Adrenal gland (tissue), 12 donors: ENCODE results near the gene GET3. TPM values are rescaled to one million over a fixed set of nuclear protein-coding genes. Genes with fewer than 3 reads are reported as not detected.

Experiments used
- DNase-seq, 7 donors: peaks; one replicate each; pipeline ENCODE4 v3.0.0-alpha.2; 2019 to 2020
- H3K27ac ChIP-seq, 5 donors: fragments of 200-600 bp; sonication (generic) in 4 of 5; 1 replicate in 3 of 5; 2 replicates in 2 of 5; pipeline versions ENCODE4 v1.5.1 to v1.8.0; 2016 to 2020; ENCODE audit warnings: mild to moderate bottlenecking in 1 of 5
- H3K27me3 ChIP-seq: fragments of 200-600 bp; 2 replicates; pipeline ENCODE4 v1.8.0; 2021
- H3K36me3 ChIP-seq, 2 donors: fragments of 200-600 bp; replicated peaks in 1 of 2; 1 replicate in 1 of 2; 2 replicates in 1 of 2; pipeline versions ENCODE4 v1.5.1 to v1.8.0; 2018 to 2022
- H3K4me1 ChIP-seq, 2 donors: fragments of 200-600 bp; replicated peaks in 1 of 2; 1 replicate in 1 of 2; 2 replicates in 1 of 2; pipeline versions ENCODE4 v1.5.1 to v1.8.0; 2018 to 2021
- H3K4me3 ChIP-seq, 4 donors: fragments of 200-600 bp; sonication (generic) in 3 of 4; one replicate each; pipeline ENCODE4 v1.5.1; 2016 to 2018
- H3K9me3 ChIP-seq, 3 donors: fragments of 200-600 bp; sonication (generic) in 1 of 3; replicated peaks in 1 of 3; 1 replicate in 2 of 3; 2 replicates in 1 of 3; pipeline versions ENCODE4 v1.5.1 to v1.8.0; 2016 to 2021
- CTCF ChIP-seq, 6 experiments: fragments of 450-650 bp in 4 of 6; fragments of 200-600 bp in 2 of 6; sonication (generic) in 1 of 6; IDR thresholded peaks; 1 replicate in 5 of 6; 2 replicates in 1 of 6; pipeline versions ENCODE4 v1.5.1 to v1.8.0; 2016 to 2021; ENCODE audit warnings: antibody characterized with exemption in 6 of 6, mild to moderate bottlenecking in 2 of 6, moderate library complexity in 1 of 6
- POLR2A ChIP-seq, 2 donors: fragments of 450-650 bp; IDR thresholded peaks; one replicate each; pipeline ENCODE4 v1.6.1; 2017; ENCODE audit warnings: antibody characterized with exemption in 2 of 2, mild to moderate bottlenecking in 2 of 2, moderate library complexity in 1 of 2
- WGBS, 4 donors: extraction: QIAGEN DNeasy Blood & Tissue Kit in 2 of 4; methylation state at CpG; one replicate each; pipeline versions ENCODE4 v1.1.5 to v1.1.7; 2013 to 2017; 5-methylcytosine and 5-hydroxymethylcytosine counted together
- intact Hi-C, 2 donors: fragments of 100-400 bp; cut with DNase I; formaldehyde crosslinking; loops; one replicate each; pipeline versions ENCODE4 v1.14.1 to v1.15.0; 2022 to 2023
- polyA plus RNA-seq, 3 donors: library from polyadenylated mRNA; stranded (reverse); fragments of 200-250 nt in 2 of 3; fragments of 350-450 nt in 1 of 3; fragmentation: Illumina TruSeq in 1 of 3; extraction: RNeasy Lipid Tissue Mini Kit (QIAGEN cat#74804) in 1 of 3; gene quantifications; one replicate each; pipeline ENCODE4 v1.2.3, GENCODE V29; 2013 to 2014
- total RNA-seq, 9 donors: library from RNA; depleted of rRNA in 4 of 9; stranded (reverse); fragments of >200 nt in 4 of 9; fragments of 120-200 nt in 1 of 9; fragmentation: NEBNext Ultra II Directional in 1 of 9; extraction: Animal tissue kit (Norgen Biotek cat#: 25700) in 1 of 9; gene quantifications; one replicate each; pipeline versions ENCODE4 v1.1.0 to v1.2.4, GENCODE V29; 2013 to 2023
- donor health status: healthy with polysubstance abuse.
- donor health status: Bipolar disorder and iron deficiency.
- donor health status: DM: yes; HTN: yes; CAD: no.
- donor health status: DM: no; HTN: no; CAD: no.
- donor health status: DM: no; HTN: no; CAD: no.
- donor health status: DM: yes; HTN: yes; CAD: no.

Gene GET3
- total and polyA plus RNA-seq, 12 donors: 50.3 to 97.7 (median 81.8) TPM

GRCh38 chr19:12792853-12793289 is 55.6 kb downstream of the GET3 start:
- H3K4me3 ChIP-seq: peak overlapping the region; percentile 54 to 80 (median 76)
- TF ChIP-seq POLR2A (IDR thresholded peaks at IDR 0.05) (no peak), CTCF (IDR thresholded peaks at IDR 0.05) (no peak)
- 0 to 2% (median 0%) methylated on average over 18 to 22 of the region's 22 CpGs for WGBS, 4 donors
- peaks cover 28 to 42% of the 10 kb centered on the region in 2 donors for H3K4me1 ChIP-seq
- peak overlapping the region; percentile 93 to 99 (median 98) for H3K27ac ChIP-seq
- DNase-seq: peak in 3 of 7 donors; percentile 55 to 73 (median 57)
- peaks cover 0 to 2% of the 10 kb centered on the region in 2 donors for H3K36me3 ChIP-seq
- no peaks in the 10 kb centered on the region for H3K9me3 ChIP-seq
- no peaks in the 10 kb centered on the region for H3K27me3 ChIP-seq
- intact Hi-C loops: no loop called here

GRCh38 chr19:12793290-12794195 is 56.2 kb downstream of the GET3 start:
- peaks cover 0 to 9% of the 10 kb centered on the region in 2 donors for H3K36me3 ChIP-seq
- TF ChIP-seq CTCF (IDR thresholded peaks at IDR 0.05) (peak in 2 of 6 experiments; percentile 1 to 16), POLR2A (IDR thresholded peaks at IDR 0.05) (peak; percentile 84 to 90)
- peak overlapping the region; percentile 93 to 99 (median 98) for H3K27ac ChIP-seq
- intact Hi-C loops: loop anchor here in 1 of 2 donors (2.0 kb wide), 1 partner anchor 15 kb away; no protein-coding TSS in a partner anchor
- peak; percentile 95 to 97 (median 96) for DNase-seq
- H3K27me3 ChIP-seq: no peaks in the 10 kb centered on the region
- no peaks in the 10 kb centered on the region for H3K9me3 ChIP-seq
- H3K4me3 ChIP-seq: peak overlapping the region in 3 of 4 donors; percentile 74 to 80 (median 77)
- peaks cover 21 to 36% of the 10 kb centered on the region in 2 donors for H3K4me1 ChIP-seq
- WGBS, 4 donors: 0 to 1% (median 0%) methylated on average over 8 to 81 of the region's 81 CpGs

GRCh38 chr19:12794196-12794941 is 57.1 kb downstream of the GET3 start:
- no peaks in the 10 kb centered on the region for H3K9me3 ChIP-seq
- TF ChIP-seq CTCF (IDR thresholded peaks at IDR 0.05) (no peak), POLR2A (IDR thresholded peaks at IDR 0.05) (no peak)
- no peaks in the 10 kb centered on the region for H3K27me3 ChIP-seq
- intact Hi-C loops: loop anchor here in 1 of 2 donors (2.0 kb wide), 1 partner anchor 16 kb away; no protein-coding TSS in a partner anchor
- peak in 3 of 7 donors; percentile 50 to 61 (median 60) for DNase-seq
- WGBS, 4 donors: 51 to 61% (median 55%) methylated on average over 7 of the region's 7 CpGs
- peak overlapping the region; percentile 74 to 99 (median 98) for H3K27ac ChIP-seq
- H3K4me1 ChIP-seq: peaks cover 14 to 27% of the 10 kb centered on the region in 2 donors
- peaks cover 0 to 17% of the 10 kb centered on the region in 2 donors for H3K36me3 ChIP-seq
- H3K4me3 ChIP-seq: peak overlapping the region in 2 of 4 donors; percentile 74 to 77
